Hematopoietic multipotent progenitor cell (in vitro differentiated cells): ENCODE measurements around the gene ZBED5. TPM values are rescaled to one million over a fixed set of nuclear protein-coding genes. Genes with fewer than 3 reads are reported as not detected.
"Not testable (repeated sequence)": the region's sequence is repeated elsewhere in the genome, so short reads cannot be mapped to it uniquely, and the experiment has no call there.

ENCODE experiments used
- DNase-seq, 3 donors: peaks; one replicate each; pipeline ENCODE4 v3.0.0-alpha.2; 2011 to 2015; ENCODE audit warnings: low read depth in 2 of 3, low spot score in 2 of 3
- total RNA-seq: library from RNA; depleted of rRNA; stranded (reverse); fragments of >200 nt; gene quantifications from one replicate; pipeline ENCODE4 v1.2.3, GENCODE V29; 2012

ZBED5 gene
- total RNA-seq, 1 donor, result 21.3 TPM

- no peak for DNase-seq
Observed at GRCh38 chr11:10844356-10844755, 13.5 kb downstream of the ZBED5 start.

- no peak for DNase-seq
Observed at GRCh38 chr11:10838881-10839280, 19.0 kb downstream of the ZBED5 start.

GRCh38 chr11:10838083-10838482, 19.8 kb downstream of the ZBED5 start:
- no peak for DNase-seq

GRCh38 chr11:10836884-10837283, 21.0 kb downstream of the ZBED5 start:
- not testable (repeated sequence) for DNase-seq

DNA sequence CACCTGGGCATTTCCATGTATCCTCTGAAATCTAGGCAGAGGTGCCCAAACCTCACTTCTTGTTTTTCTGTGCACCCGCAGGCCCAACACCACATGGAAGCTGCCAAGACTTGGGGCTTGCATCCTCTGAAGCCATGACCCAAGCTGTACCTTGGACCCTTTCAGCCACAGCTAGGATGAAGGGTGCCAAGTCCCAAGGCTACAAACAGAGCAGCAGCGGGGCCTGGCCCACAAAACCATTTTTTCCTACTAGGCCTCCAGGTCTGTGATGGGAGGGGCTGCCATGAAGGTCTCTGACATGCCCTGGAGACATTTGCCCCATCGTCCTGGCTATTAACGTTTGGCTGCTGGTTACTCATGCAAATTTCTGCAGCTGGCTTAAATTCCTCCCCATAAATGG, 28.7 kb downstream of the ZBED5 start:
- DNase-seq, result no peak

DNA sequence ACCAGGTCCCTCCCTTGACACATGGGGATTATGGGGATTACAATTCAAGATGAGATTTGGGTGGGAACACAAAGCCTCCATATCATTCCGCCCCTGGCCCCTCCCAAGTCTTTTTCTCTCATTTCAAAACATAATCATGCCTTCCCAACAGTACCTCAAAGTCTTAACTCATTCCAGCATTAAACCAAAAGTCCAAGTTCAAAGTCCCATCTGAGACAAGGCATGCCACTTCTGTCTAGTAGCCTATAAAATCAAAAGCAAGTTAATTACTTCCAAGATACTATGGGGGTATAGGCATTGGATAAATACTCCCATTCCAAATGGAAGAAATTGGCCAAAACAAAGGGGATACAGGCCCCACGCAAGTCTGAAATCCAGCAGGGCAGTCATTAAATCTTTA, 29.5 kb downstream of the ZBED5 start:
- no peak for DNase-seq

DNA sequence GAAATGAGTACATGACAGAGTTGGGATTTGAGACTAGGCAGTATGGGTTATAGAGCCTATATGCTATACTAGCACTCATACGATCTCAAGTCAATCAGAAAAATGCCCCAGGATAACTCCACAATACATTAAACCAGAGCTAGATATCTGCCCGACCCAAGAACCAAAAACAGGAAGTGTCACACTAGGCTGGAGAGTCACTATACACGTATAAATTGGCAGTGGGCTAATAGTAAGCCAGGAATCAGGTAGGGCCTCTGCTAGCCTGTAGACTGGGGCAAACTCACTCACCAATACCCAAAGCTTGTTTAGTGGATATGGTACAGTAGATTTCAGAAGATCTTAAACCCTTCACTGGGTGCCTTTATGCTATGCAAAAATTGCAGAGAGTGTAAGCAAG, 33.0 kb downstream of the ZBED5 start:
- peak in 2 of 3 donors; percentile 26 to 62 for DNase-seq

GRCh38 chr11:10823152-10823579, 34.7 kb downstream of the ZBED5 start:
- peak in 2 of 3 donors; percentile 51 to 86 for DNase-seq

DNA sequence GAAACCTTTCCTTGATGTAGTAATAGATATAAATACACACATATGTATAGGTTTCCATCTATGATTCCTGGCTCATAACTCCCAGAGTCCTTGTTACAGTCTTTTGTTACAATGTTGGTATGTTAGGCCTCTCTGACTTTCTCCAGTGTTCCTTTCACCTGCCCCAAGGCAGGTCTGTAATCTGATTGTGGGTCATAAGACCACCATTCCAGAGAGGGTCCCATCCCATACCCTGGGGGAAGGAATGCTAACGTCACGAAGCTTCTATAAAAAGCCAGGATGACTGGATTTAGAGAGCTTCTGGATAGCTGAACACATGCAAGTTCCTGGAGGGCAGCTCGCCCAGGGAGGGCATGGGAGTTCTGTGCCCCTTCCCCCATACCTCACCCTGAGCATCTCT, 35.4 kb downstream of the ZBED5 start:
- not testable (repeated sequence) for DNase-seq

DNA sequence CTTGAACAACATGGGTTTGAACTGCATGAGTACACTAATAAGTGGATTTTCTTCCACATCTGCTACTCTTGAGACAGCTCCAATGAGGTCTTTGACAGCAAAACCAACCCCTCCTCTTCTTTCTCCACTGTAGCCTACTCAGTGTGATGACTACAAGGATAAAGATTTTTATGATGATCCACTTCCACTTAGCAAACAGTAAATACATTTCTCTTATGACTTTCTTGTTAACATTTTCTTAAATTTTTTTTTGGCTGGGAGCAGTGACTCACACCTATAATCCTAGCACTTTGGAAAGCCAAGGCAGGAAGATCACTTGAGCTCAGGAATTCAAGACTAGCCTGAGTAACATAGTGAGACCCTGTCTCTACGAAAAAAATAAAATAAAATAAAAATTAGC, 39.3 kb downstream of the ZBED5 start:
- DNase-seq, result no peak

DNA sequence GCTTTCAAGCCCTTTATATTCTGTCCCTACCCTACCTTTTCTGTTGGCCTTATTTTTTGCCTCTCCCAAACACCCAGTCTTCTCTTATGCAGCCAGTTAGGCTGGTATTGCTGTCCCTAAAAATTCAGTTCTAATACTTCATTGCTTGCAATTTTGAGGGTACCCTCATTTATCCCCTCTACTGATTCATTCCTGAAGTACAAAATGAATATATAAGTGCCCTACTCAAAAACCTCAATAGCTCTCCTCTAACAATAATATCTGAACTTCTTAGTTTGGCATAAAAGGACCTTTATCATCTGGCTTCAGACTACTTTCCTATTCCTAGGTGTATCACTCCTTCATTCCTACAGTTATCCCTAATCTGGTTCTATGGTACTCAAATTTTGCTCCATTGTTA, 43.9 kb downstream of the ZBED5 start:
- no peak for DNase-seq

- no peak for DNase-seq
Observed at GRCh38 chr11:10809373-10810160, 48.3 kb downstream of the ZBED5 start.

DNA sequence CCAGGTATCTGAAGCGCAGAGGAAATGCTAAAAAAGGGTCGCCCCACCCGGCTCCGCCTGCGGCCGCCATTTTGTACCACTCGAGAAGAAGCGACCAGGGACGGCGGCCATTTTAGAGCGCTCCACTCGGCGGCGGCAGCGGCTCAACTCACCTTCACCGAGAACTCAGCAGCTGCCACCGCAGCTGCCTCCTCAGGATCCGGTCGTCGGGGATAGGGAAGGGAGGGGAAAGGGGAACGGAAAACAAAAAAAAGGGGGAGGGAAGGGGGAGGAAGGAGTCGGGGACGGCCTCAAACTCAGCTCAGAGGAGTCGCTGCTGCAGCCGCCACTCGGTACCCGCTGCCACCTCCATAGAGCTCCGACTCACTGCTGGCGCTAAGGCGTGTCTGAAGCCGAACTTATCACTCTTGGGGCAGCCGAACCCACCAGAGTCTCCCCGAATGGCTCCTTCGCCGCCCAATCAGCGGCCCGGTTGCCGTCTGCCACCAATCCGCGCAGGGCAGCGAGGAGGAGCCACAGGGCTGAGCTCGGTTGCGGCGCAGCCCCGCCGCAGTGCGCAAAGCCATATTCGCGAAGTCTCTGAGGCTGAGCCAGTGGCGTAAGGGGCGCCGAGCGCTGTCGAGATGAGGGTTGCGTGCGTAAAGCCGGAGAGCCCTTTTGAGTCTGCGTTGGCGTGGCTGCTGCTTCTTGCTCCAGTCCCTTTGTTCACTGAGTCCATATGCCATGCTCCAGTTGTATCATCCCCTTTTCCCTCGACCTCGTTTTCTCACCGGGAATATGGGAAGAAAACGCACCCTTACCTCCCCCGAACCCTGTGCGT, 49.1 kb downstream of the ZBED5 start, which contains the start of gene EIF4G2:
EIF4G2 (minus strand) TSS at position 374 of the 820 bp plus-strand sequence.
- DNase-seq, result peak; percentile 98 to 99 (median 98)

- no peak for DNase-seq
Observed at GRCh38 chr11:10808235-10808552, 49.7 kb downstream of the ZBED5 start.

DNA sequence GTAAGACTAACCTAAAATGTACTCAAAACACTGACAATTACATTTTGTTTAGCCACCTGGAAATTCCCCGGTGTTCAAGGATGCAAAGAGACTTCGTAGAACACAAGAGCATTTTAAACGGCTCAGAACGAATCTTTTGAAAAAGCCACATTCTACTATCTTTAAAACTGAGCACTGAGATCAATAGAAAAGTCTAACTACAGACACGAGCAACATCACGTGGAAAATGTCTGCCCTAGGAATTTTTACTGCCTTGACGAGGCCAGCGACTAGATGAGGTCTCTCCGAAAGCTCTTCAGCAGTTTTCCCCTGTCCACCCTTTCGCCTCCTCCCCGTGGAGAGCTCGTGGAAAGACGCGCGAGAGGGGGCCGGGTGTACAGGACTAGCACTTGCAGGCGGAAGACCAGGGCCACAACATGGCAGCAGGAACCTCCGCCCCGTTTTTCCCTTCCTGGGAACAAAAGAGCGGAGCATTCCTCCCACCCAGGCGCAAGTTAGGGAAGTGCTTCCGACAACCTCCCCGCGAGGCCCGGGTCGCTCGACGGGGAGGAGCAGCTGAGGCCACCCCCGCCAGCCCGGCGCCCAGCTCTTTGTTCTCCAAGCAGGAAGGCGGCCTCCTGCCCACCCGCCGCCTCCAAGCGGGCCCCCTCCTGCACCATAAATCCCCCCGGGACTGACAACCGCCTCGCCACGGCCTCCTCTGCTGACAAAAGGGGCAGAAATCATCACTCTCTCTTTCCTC, 50.2 kb downstream of the ZBED5 start:
- DNase-seq, result peak in 1 of 3 donors; percentile 52

DNA sequence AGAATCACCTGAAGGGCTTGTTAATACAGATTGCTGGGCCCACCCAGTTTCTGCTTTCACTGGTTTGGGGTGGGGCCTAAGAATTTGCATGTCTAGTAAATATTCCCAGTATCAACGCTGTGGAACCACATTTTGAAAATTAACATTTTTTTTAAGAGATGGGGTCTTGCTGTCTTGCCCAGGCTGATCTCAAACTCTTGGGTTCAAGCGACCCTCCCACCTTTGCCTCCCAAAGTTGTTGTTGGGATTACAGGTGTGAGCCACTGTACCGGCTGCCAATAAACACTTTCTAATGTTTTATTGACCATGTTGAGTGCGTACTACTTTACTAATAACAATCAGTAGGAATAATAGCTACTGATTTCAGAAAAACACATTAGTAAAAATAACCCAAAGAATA, 51.6 kb downstream of the ZBED5 start:
- no peak for DNase-seq

- DNase-seq, result no peak
Observed at GRCh38 chr11:10805741-10806140, 52.1 kb downstream of the ZBED5 start.

GRCh38 chr11:10803676-10804075, 54.2 kb downstream of the ZBED5 start:
- no peak for DNase-seq
